Activated naive CD8-positive, alpha-beta T cell treated with anti-CD3 and anti-CD28 coated beads for 36 hours (primary cell): Measurements from ENCODE around the gene C3. TPM values are rescaled to one million over a fixed set of nuclear protein-coding genes. Genes with fewer than 3 reads are reported as not detected.
"Not testable (repeated sequence)": the region's sequence is repeated elsewhere in the genome, so short reads cannot be mapped to it uniquely, and the experiment has no call there.

Experiments
- DNase-seq: peaks from one replicate; pipeline ENCODE4 v3.0.0; 2021
- H3K27ac Mint-ChIP-seq: one replicate; pipeline ENCODE4 v1.8.0; 2022; ENCODE audit warnings: mild to moderate bottlenecking, moderate library complexity, mixed read lengths
- H3K27me3 Mint-ChIP-seq: one replicate; pipeline ENCODE4 v1.8.0; 2022; ENCODE audit warnings: mild to moderate bottlenecking, mixed read lengths
- H3K36me3 Mint-ChIP-seq: one replicate; pipeline ENCODE4 v1.8.0; 2021; ENCODE audit warnings: mild to moderate bottlenecking, mixed read lengths
- H3K4me1 Mint-ChIP-seq: one replicate; pipeline ENCODE4 v1.8.0; 2021; ENCODE audit warnings: mixed read lengths
- H3K4me3 Mint-ChIP-seq: one replicate; pipeline ENCODE4 v1.8.0; 2022; ENCODE audit warnings: mild to moderate bottlenecking, moderate library complexity, mixed read lengths
- H3K9me3 Mint-ChIP-seq: one replicate; pipeline ENCODE4 v1.8.0; 2022; ENCODE audit warnings: mixed read lengths
- total RNA-seq, 2 experiments: library from RNA; stranded (reverse); gene quantifications; one replicate each; pipeline ENCODE4 v1.2.3, GENCODE V29; 2021

Gene C3
- total RNA-seq, 2 experiments from 2014 or later: 0.22 to 0.64 TPM

- peak; percentile 86 for DNase-seq
- Mint-ChIP-seq H3K27ac (peak overlapping the region; percentile 91), H3K36me3 (peaks cover 21% of the 10 kb centered on the region), H3K9me3 (no peaks in the 10 kb centered on the region), H3K27me3 (no peaks in the 10 kb centered on the region), H3K4me3 (peak overlapping the region; percentile 60), H3K4me1 (peaks cover 10% of the 10 kb centered on the region)
Measured at GRCh38 chr19:6753178-6754031, 33.0 kb upstream of the C3 start.

GRCh38 chr19:6752256-6753177, 32.1 kb upstream of the C3 start:
- Mint-ChIP-seq H3K27ac (no peak overlapping the region), H3K27me3 (no peaks in the 10 kb centered on the region), H3K9me3 (no peaks in the 10 kb centered on the region), H3K4me1 (peaks cover 7% of the 10 kb centered on the region), H3K36me3 (peaks cover 23% of the 10 kb centered on the region), H3K4me3 (peak overlapping the region; percentile 60)
- DNase-seq: no peak

- no peaks in the 10 kb centered on the region for H3K9me3 Mint-ChIP-seq
- H3K36me3 Mint-ChIP-seq: peaks cover 32% of the 10 kb centered on the region
- H3K4me1 Mint-ChIP-seq: peaks cover 6% of the 10 kb centered on the region
- no peak overlapping the region for H3K27ac Mint-ChIP-seq
- H3K4me3 Mint-ChIP-seq: no peak overlapping the region
- no peak for DNase-seq
- no peaks in the 10 kb centered on the region for H3K27me3 Mint-ChIP-seq
Measured at GRCh38 chr19:6751189-6751588, 30.7 kb upstream of the C3 start.

- no peak overlapping the region for H3K27ac Mint-ChIP-seq
- DNase-seq: no peak
- H3K4me3 Mint-ChIP-seq: no peak overlapping the region
- no peaks in the 10 kb centered on the region for H3K27me3 Mint-ChIP-seq
- no peaks in the 10 kb centered on the region for H3K9me3 Mint-ChIP-seq
- peaks cover 6% of the 10 kb centered on the region for H3K4me1 Mint-ChIP-seq
- H3K36me3 Mint-ChIP-seq: peaks cover 32% of the 10 kb centered on the region
Measured at GRCh38 chr19:6750062-6750461, 29.6 kb upstream of the C3 start.

GRCh38 chr19:6748543-6748942, 28.1 kb upstream of the C3 start:
- not testable (repeated sequence) for H3K9me3 Mint-ChIP-seq, H3K27me3 Mint-ChIP-seq, H3K27ac Mint-ChIP-seq, DNase-seq, H3K4me1 Mint-ChIP-seq, H3K4me3 Mint-ChIP-seq
- H3K36me3 Mint-ChIP-seq: peaks cover 32% of the 10 kb centered on the region

GRCh38 chr19:6745965-6746364, 25.5 kb upstream of the C3 start:
- no peak overlapping the region for H3K27ac Mint-ChIP-seq
- no peak overlapping the region for H3K4me3 Mint-ChIP-seq
- H3K4me1 Mint-ChIP-seq: peaks cover 12% of the 10 kb centered on the region
- H3K36me3 Mint-ChIP-seq: peaks cover 29% of the 10 kb centered on the region
- no peaks in the 10 kb centered on the region for H3K9me3 Mint-ChIP-seq
- no peak for DNase-seq
- no peaks in the 10 kb centered on the region for H3K27me3 Mint-ChIP-seq

GRCh38 chr19:6744381-6745301, 24.2 kb upstream of the C3 start:
- Mint-ChIP-seq H3K4me1 (peaks cover 14% of the 10 kb centered on the region), H3K27ac (peak overlapping the region; percentile 32), H3K9me3 (no peaks in the 10 kb centered on the region), H3K27me3 (no peaks in the 10 kb centered on the region), H3K4me3 (no peak overlapping the region), H3K36me3 (peaks cover 27% of the 10 kb centered on the region)
- DNase-seq: no peak

GRCh38 chr19:6743714-6744380, 23.4 kb upstream of the C3 start:
- peak overlapping the region; percentile 32 for H3K27ac Mint-ChIP-seq
- peaks cover 19% of the 10 kb centered on the region for H3K4me1 Mint-ChIP-seq
- H3K4me3 Mint-ChIP-seq: no peak overlapping the region
- H3K27me3 Mint-ChIP-seq: no peaks in the 10 kb centered on the region
- peaks cover 27% of the 10 kb centered on the region for H3K36me3 Mint-ChIP-seq
- DNase-seq: no peak
- no peaks in the 10 kb centered on the region for H3K9me3 Mint-ChIP-seq

- no peak overlapping the region for H3K4me3 Mint-ChIP-seq
- no peaks in the 10 kb centered on the region for H3K27me3 Mint-ChIP-seq
Measured at GRCh38 chr19:6743066-6743465, 22.6 kb upstream of the C3 start.

GRCh38 chr19:6740589-6741343, 20.3 kb upstream of the C3 start:
- no peaks in the 10 kb centered on the region for H3K27me3 Mint-ChIP-seq
- peak overlapping the region; percentile 89 for H3K4me3 Mint-ChIP-seq
- H3K27ac Mint-ChIP-seq: peak overlapping the region; percentile 42
- peaks cover 18% of the 10 kb centered on the region for H3K36me3 Mint-ChIP-seq
- peak; percentile 35 for DNase-seq
- peaks cover 37% of the 10 kb centered on the region for H3K4me1 Mint-ChIP-seq
- no peaks in the 10 kb centered on the region for H3K9me3 Mint-ChIP-seq

More at GRCh38 chr19:6743066-6743465, 22.6 kb upstream of the C3 start:
- H3K9me3 Mint-ChIP-seq: no peaks in the 10 kb centered on the region
- DNase-seq: no peak
- peaks cover 23% of the 10 kb centered on the region for H3K36me3 Mint-ChIP-seq
- no peak overlapping the region for H3K27ac Mint-ChIP-seq
- peaks cover 27% of the 10 kb centered on the region for H3K4me1 Mint-ChIP-seq

GRCh38 chr19:6739883-6740588, 19.6 kb upstream of the C3 start:
- Mint-ChIP-seq H3K9me3 (no peaks in the 10 kb centered on the region), H3K27ac (peak overlapping the region; percentile 71), H3K36me3 (peaks cover 18% of the 10 kb centered on the region), H3K27me3 (no peaks in the 10 kb centered on the region), H3K4me1 (peaks cover 39% of the 10 kb centered on the region), H3K4me3 (peak overlapping the region; percentile 89)
- peak; percentile 44 for DNase-seq

GRCh38 chr19:6739390-6739882, 19.0 kb upstream of the C3 start, which contains the start of gene TRIP10:
TSS of gene TRIP10 (plus strand) at chr19:6739680. CDS start at chr19:6739762, 82 bp downstream.
- peaks cover 18% of the 10 kb centered on the region for H3K36me3 Mint-ChIP-seq

More at GRCh38 chr19:6739390-6739882, 19.0 kb upstream of the C3 start, which contains the start of gene TRIP10:
- H3K4me1 Mint-ChIP-seq: peaks cover 39% of the 10 kb centered on the region
- peak within 1 kb of the TSS; percentile 99 for H3K4me3 Mint-ChIP-seq
- peak within 1 kb of the TSS; percentile 99 for H3K27ac Mint-ChIP-seq
- no peaks in the 10 kb centered on the region for H3K27me3 Mint-ChIP-seq
- H3K9me3 Mint-ChIP-seq: no peaks in the 10 kb centered on the region
- DNase-seq: peak; percentile 81
